ENCODE data around the gene LSAMP.

DNA sequence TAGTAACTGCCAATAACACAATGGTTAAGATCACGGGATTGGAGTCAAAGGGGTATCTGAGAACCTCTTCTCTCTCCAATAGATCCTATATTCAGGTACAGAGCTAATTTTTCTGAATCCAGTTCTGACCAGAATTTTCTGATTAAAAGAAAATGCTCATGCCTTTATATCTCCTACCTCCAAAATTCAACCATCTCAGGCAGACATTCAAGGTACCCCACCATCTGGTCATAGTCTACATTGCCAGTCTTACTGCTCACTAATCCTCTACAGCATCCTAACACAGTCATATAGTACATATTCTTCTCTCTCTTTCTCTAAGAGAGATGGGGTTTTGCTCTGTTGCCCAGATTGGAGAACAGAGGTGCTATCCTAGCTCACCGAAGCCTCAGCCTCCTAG lies 59.1 kb downstream of the LSAMP start:
- TF ChIP-seq, protein P1, sequence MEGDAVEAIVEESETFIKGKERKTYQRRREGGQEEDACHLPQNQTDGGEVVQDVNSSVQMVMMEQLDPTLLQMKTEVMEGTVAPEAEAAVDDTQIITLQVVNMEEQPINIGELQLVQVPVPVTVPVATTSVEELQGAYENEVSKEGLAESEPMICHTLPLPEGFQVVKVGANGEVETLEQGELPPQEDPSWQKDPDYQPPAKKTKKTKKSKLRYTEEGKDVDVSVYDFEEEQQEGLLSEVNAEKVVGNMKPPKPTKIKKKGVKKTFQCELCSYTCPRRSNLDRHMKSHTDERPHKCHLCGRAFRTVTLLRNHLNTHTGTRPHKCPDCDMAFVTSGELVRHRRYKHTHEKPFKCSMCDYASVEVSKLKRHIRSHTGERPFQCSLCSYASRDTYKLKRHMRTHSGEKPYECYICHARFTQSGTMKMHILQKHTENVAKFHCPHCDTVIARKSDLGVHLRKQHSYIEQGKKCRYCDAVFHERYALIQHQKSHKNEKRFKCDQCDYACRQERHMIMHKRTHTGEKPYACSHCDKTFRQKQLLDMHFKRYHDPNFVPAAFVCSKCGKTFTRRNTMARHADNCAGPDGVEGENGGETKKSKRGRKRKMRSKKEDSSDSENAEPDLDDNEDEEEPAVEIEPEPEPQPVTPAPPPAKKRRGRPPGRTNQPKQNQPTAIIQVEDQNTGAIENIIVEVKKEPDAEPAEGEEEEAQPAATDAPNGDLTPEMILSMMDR (IDR thresholded peaks at IDR 0.05) = no peak
- no peak for TF ChIP-seq POLR2A (IDR thresholded peaks at IDR 0.05)

Data from lower leg skin (tissue), 3 donors.